Naive thymus-derived CD8-positive, alpha-beta T cell (primary cell): ENCODE data around the gene GRAP2. TPM values are rescaled to one million over a fixed set of nuclear protein-coding genes. Genes with fewer than 3 reads are reported as not detected.

ENCODE experiments used
- ATAC-seq, 2 donors: fragments of 150-1000 bp; cut with Tn5 transposase in 1 of 2; sonication (Bioruptor Pico), chemical (Tn5 transposase) in 1 of 2; 1 replicate in 1 of 2; 2 replicates in 1 of 2; pipeline ENCODE4 v1.10.0; 2021; ENCODE audit warnings: mild to moderate bottlenecking in 2 of 2, moderate library complexity in 2 of 2
- POLR2A ChIA-PET: fragments of 350-600 bp; sonication (Branson Sonifier 250); formaldehyde crosslinking; loops from one replicate; lab custom pipeline; 2021; ENCODE audit warnings: antibody characterized with exemption; lab: Charles Lee
- DNase-seq, 10 donors: peaks; one replicate each; pipeline versions ENCODE4 v3.0.0 to v3.0.0-alpha.2; 2020 to 2022
- H3K27ac Mint-ChIP-seq, 10 donors: one replicate each; pipeline ENCODE4 v1.8.0; 2020 to 2022; ENCODE audit warnings: mild to moderate bottlenecking in 10 of 10, mixed read lengths in 10 of 10, moderate library complexity in 4 of 10, inconsistent platforms in 1 of 10
- H3K27me3 Mint-ChIP-seq, 5 donors: one replicate each; pipeline ENCODE4 v1.8.0; 2021 to 2022; ENCODE audit warnings: mixed read lengths in 5 of 5
- H3K36me3 Mint-ChIP-seq, 3 donors: one replicate each; pipeline ENCODE4 v1.8.0; 2020 to 2022; ENCODE audit warnings: mixed read lengths in 3 of 3, mild to moderate bottlenecking in 2 of 3, inconsistent platforms in 1 of 3
- H3K4me1 Mint-ChIP-seq, 4 donors: one replicate each; pipeline ENCODE4 v1.8.0; 2021 to 2022; ENCODE audit warnings: mixed read lengths in 4 of 4
- H3K4me3 Mint-ChIP-seq, 10 donors: one replicate each; pipeline ENCODE4 v1.8.0; 2020 to 2022; ENCODE audit warnings: mild to moderate bottlenecking in 10 of 10, mixed read lengths in 10 of 10, moderate library complexity in 6 of 10, inconsistent platforms in 1 of 10
- H3K9me3 Mint-ChIP-seq, 9 donors: one replicate each; pipeline ENCODE4 v1.8.0; 2020 to 2022; ENCODE audit warnings: mixed read lengths in 9 of 9, mild to moderate bottlenecking in 3 of 9, inconsistent platforms in 1 of 9, moderate library complexity in 1 of 9
- polyA plus RNA-seq, 3 donors: library from polyadenylated mRNA; unstranded; fragments of 300-500 nt; fragmentation: Illumina TruSeq; gene quantifications; one replicate each; pipeline ENCODE4 v1.2.3, GENCODE V29; 2021
- total RNA-seq, 8 experiments: library from RNA in 2 of 8; stranded (reverse) in 2 of 8; gene quantifications; one replicate each; pipeline ENCODE4 v1.2.3 and lab custom pipeline; 2021 to 2026

The GRAP2 gene
- total and polyA plus RNA-seq, 5 experiments from 2014 or later = 88.3 to 202 (median 176) TPM

DNA sequence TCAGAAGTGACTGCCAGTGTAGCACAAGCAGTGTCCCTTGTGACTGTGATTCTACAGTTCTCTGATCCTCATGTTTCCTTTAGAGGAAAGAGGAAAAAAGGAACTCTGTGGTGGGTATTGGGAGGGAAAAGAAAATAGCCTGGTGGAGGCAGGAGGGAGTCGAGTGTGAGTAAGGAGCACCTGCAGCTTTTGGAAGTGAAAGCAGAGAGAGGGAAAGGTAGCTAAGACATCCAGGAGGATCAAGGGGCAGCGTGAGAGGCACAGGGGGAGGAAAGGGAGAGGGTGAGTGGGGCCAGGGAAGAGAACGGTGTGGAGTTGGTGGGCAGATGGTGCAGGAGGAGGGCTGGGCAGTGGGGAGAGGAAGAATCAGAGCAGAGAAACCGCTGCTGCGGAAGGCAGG, 71.8 kb downstream of the GRAP2 start:
- no peak for ATAC-seq
- H3K27ac Mint-ChIP-seq = peak overlapping the region; percentile 58 to 95 (median 84)
- peaks cover 0 to 33% (median 23%) of the 10 kb centered on the region in 4 donors for H3K4me1 Mint-ChIP-seq
- POLR2A ChIA-PET = interaction anchor here (1.1 to 2.0 kb wide), 5 partner anchors 10 to 30 kb away, joined by 3 to 8 read pairs (median 5); partner anchors contain the start of gene FAM83F
- H3K4me3 Mint-ChIP-seq = peak overlapping the region in 1 of 10 donors; percentile 45
- no peak for DNase-seq
- H3K36me3 Mint-ChIP-seq = peaks cover 7 to 84% (median 27%) of the 10 kb centered on the region in 3 donors
- H3K27me3 Mint-ChIP-seq = no peaks in the 10 kb centered on the region
- H3K9me3 Mint-ChIP-seq = no peaks in the 10 kb centered on the region

DNA sequence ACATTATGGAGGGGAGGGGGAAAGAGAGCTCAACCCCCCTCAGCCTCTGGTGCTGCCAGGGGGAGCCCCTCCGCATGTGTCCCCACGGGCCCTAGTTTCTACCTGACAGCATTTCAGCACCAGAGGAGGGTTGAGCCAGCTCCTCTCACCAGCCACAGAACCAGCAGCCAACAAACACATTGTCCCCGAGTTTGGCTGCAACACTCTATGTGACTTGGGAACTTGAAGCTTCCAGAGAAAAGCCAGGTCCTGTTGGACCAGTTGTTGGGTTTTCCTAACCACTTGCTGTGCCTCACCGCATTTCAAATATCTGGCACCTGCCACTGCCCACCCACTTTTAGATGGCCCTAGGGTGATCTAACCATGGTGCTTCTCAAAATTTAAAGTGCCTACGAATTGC, 72.8 kb downstream of the GRAP2 start:
- peak overlapping the region; percentile 47 to 92 (median 70) for H3K27ac Mint-ChIP-seq
- H3K27me3 Mint-ChIP-seq = no peaks in the 10 kb centered on the region
- POLR2A ChIA-PET = interaction anchor here (0.6 to 2.0 kb wide), 6 partner anchors 10 to 483 kb away, joined by 3 to 8 read pairs (median 4); partner anchors contain the start of gene FAM83F
- peaks cover 7 to 74% (median 26%) of the 10 kb centered on the region in 3 donors for H3K36me3 Mint-ChIP-seq
- DNase-seq (no peak), ATAC-seq (no peak)
- no peaks in the 10 kb centered on the region for H3K9me3 Mint-ChIP-seq
- peaks cover 0 to 31% (median 24%) of the 10 kb centered on the region in 4 donors for H3K4me1 Mint-ChIP-seq
- H3K4me3 Mint-ChIP-seq = no peak overlapping the region

GRCh38 chr22:39974065-39974464, 73.2 kb downstream of the GRAP2 start:
- H3K9me3 Mint-ChIP-seq = no peaks in the 10 kb centered on the region
- peak overlapping the region in 8 of 10 donors; percentile 40 to 92 (median 74) for H3K27ac Mint-ChIP-seq
- ATAC-seq (no peak), DNase-seq (no peak)
- no peak overlapping the region for H3K4me3 Mint-ChIP-seq
- peaks cover 7 to 70% (median 23%) of the 10 kb centered on the region in 3 donors for H3K36me3 Mint-ChIP-seq
- POLR2A ChIA-PET = interaction anchor here (0.6 to 2.0 kb wide), 5 partner anchors 9 to 483 kb away, joined by 3 to 8 read pairs (median 5); partner anchors contain the start of gene FAM83F
- H3K27me3 Mint-ChIP-seq = no peaks in the 10 kb centered on the region
- H3K4me1 Mint-ChIP-seq = peaks cover 3 to 31% (median 25%) of the 10 kb centered on the region in 4 donors

GRCh38 chr22:39979048-39979447, 78.2 kb downstream of the GRAP2 start:
- Mint-ChIP-seq H3K4me3 (peak overlapping the region in 4 of 10 donors; percentile 5 to 22 (median 14)), H3K36me3 (peaks cover 0 to 21% (median 0%) of the 10 kb centered on the region in 3 donors), H3K27ac (peak overlapping the region; percentile 58 to 92 (median 82)), H3K27me3 (no peaks in the 10 kb centered on the region), H3K9me3 (no peaks in the 10 kb centered on the region), H3K4me1 (peaks cover 27 to 49% (median 33%) of the 10 kb centered on the region in 4 donors)
- POLR2A ChIA-PET = interaction anchor here (1.0 to 1.2 kb wide), 4 partner anchors 12 to 67 kb away, joined by 3 to 4 read pairs (median 3); no protein-coding TSS in a partner anchor
- ATAC-seq (peak; percentile 13 to 77), DNase-seq (peak in 2 of 10 donors; percentile 37 to 57)

GRCh38 chr22:39979458-39979857, 78.6 kb downstream of the GRAP2 start:
- Mint-ChIP-seq H3K4me3 (peak overlapping the region in 5 of 10 donors; percentile 5 to 23 (median 21)), H3K27me3 (no peaks in the 10 kb centered on the region)
- POLR2A ChIA-PET = interaction anchor here (0.6 to 1.2 kb wide), 4 partner anchors 12 to 45 kb away, joined by 3 to 4 read pairs (median 3); no protein-coding TSS in a partner anchor

GRCh38 chr22:39980596-39980995, 79.7 kb downstream of the GRAP2 start:
- Mint-ChIP-seq H3K27ac (peak overlapping the region; percentile 58 to 92 (median 86)), H3K4me3 (peak overlapping the region in 2 of 10 donors; percentile 35 to 63), H3K4me1 (peaks cover 33 to 60% (median 38%) of the 10 kb centered on the region in 4 donors), H3K27me3 (no peaks in the 10 kb centered on the region), H3K36me3 (peaks cover 0 to 8% (median 0%) of the 10 kb centered on the region in 3 donors), H3K9me3 (no peaks in the 10 kb centered on the region)
- POLR2A ChIA-PET = interaction anchor here (0.7 to 1.2 kb wide), 3 partner anchors 9 to 12 kb away, joined by 3 read pairs; no protein-coding TSS in a partner anchor
- DNase-seq = no peak
- peak in 1 of 2 donors; percentile 12 for ATAC-seq

More at GRCh38 chr22:39979458-39979857, 78.6 kb downstream of the GRAP2 start:
- DNase-seq (no peak), ATAC-seq (no peak)
- Mint-ChIP-seq H3K9me3 (no peaks in the 10 kb centered on the region), H3K36me3 (peaks cover 0 to 18% (median 0%) of the 10 kb centered on the region in 3 donors), H3K27ac (peak overlapping the region; percentile 58 to 92 (median 82)), H3K4me1 (peaks cover 28 to 51% (median 34%) of the 10 kb centered on the region in 4 donors)

DNA sequence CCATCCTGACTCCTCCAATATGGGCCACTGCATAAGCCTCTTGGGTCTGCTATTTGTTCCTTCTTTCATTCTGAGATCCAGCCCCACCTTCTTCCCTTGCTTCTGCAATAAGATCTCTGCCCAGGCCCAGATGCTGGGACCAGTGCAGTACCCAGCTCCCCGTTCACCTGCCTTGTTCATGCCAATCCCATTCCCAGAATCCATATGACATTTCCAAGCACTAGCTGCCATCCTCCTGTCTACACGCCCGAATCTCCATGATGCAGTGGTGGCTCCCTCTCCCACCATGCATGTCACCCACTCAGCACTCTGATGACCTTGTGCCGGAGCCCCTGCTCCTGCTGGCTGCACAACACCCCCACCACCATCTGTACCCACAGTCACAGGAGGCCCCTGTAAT, 82.5 kb downstream of the GRAP2 start:
- POLR2A ChIA-PET = interaction anchor here (0.7 to 1.6 kb wide), 5 partner anchors 10 to 269 kb away, joined by 3 to 5 read pairs (median 4); no protein-coding TSS in a partner anchor
- H3K36me3 Mint-ChIP-seq = no peaks in the 10 kb centered on the region
- peaks cover 36 to 65% (median 47%) of the 10 kb centered on the region in 4 donors for H3K4me1 Mint-ChIP-seq
- no peak for ATAC-seq
- H3K4me3 Mint-ChIP-seq = peak overlapping the region in 5 of 10 donors; percentile 14 to 48 (median 39)
- peak overlapping the region in 9 of 10 donors; percentile 28 to 89 (median 52) for H3K27ac Mint-ChIP-seq
- no peaks in the 10 kb centered on the region for H3K27me3 Mint-ChIP-seq
- no peaks in the 10 kb centered on the region for H3K9me3 Mint-ChIP-seq
- DNase-seq = no peak

DNA sequence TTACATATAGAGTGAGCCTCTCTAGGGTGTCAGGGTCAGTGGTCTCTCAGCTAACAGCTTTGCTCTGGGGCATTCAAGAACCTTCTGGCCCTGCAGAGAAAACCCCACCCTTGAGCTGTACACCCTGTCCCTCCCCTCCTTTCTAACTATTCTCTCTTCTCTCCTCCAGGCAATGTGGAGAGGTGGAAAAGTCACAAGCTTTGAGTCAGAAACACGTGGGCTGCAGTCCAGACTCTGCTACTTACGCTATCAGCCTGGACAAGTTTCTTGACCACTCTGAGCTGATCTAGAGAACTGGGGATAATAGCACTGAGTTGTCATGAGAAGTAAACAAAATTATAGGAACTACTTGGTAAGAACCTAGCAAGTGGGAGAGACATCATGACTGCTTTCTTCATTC, 83.1 kb downstream of the GRAP2 start:
- peaks cover 0 to 4% (median 0%) of the 10 kb centered on the region in 5 donors for H3K27me3 Mint-ChIP-seq
- DNase-seq (no peak), ATAC-seq (no peak)
- H3K27ac Mint-ChIP-seq = peak overlapping the region in 6 of 10 donors; percentile 28 to 84 (median 70)
- no peaks in the 10 kb centered on the region for H3K9me3 Mint-ChIP-seq
- POLR2A ChIA-PET = interaction anchor here (0.5 to 1.8 kb wide), 6 partner anchors 10 to 58 kb away, joined by 3 to 8 read pairs (median 4); no protein-coding TSS in a partner anchor
- H3K4me3 Mint-ChIP-seq = peak overlapping the region in 2 of 10 donors; percentile 39 to 47
- no peaks in the 10 kb centered on the region for H3K36me3 Mint-ChIP-seq
- peaks cover 38 to 68% (median 47%) of the 10 kb centered on the region in 4 donors for H3K4me1 Mint-ChIP-seq

GRCh38 chr22:39984746-39985145, 83.9 kb downstream of the GRAP2 start:
- Mint-ChIP-seq H3K27ac (peak overlapping the region in 4 of 10 donors; percentile 39 to 87 (median 65)), H3K4me1 (peaks cover 32 to 61% (median 40%) of the 10 kb centered on the region in 4 donors), H3K36me3 (no peaks in the 10 kb centered on the region), H3K27me3 (peaks cover 0 to 6% (median 0%) of the 10 kb centered on the region in 5 donors), H3K4me3 (peak overlapping the region in 2 of 10 donors; percentile 31 to 67), H3K9me3 (no peaks in the 10 kb centered on the region)
- DNase-seq (no peak), ATAC-seq (no peak)
- POLR2A ChIA-PET = interaction anchor here (0.7 to 1.8 kb wide), 2 partner anchors 9 to 52 kb away, joined by 4 to 8 read pairs; no protein-coding TSS in a partner anchor

- Mint-ChIP-seq H3K9me3 (no peaks in the 10 kb centered on the region), H3K27ac (peak overlapping the region; percentile 39 to 94 (median 81)), H3K36me3 (no peaks in the 10 kb centered on the region), H3K4me3 (peak overlapping the region in 9 of 10 donors; percentile 1 to 79 (median 46)), H3K4me1 (peaks cover 24 to 53% (median 34%) of the 10 kb centered on the region in 4 donors), H3K27me3 (peaks cover 0 to 6% (median 0%) of the 10 kb centered on the region in 5 donors)
- POLR2A ChIA-PET = interaction anchor here (0.7 to 1.8 kb wide), 3 partner anchors 8 to 14 kb away, joined by 3 to 8 read pairs (median 5); no protein-coding TSS in a partner anchor
- peak; percentile 69 to 79 for ATAC-seq
- DNase-seq = peak in 8 of 10 donors; percentile 16 to 67 (median 34)
Observed at GRCh38 chr22:39985383-39986035, 84.6 kb downstream of the GRAP2 start.

DNA sequence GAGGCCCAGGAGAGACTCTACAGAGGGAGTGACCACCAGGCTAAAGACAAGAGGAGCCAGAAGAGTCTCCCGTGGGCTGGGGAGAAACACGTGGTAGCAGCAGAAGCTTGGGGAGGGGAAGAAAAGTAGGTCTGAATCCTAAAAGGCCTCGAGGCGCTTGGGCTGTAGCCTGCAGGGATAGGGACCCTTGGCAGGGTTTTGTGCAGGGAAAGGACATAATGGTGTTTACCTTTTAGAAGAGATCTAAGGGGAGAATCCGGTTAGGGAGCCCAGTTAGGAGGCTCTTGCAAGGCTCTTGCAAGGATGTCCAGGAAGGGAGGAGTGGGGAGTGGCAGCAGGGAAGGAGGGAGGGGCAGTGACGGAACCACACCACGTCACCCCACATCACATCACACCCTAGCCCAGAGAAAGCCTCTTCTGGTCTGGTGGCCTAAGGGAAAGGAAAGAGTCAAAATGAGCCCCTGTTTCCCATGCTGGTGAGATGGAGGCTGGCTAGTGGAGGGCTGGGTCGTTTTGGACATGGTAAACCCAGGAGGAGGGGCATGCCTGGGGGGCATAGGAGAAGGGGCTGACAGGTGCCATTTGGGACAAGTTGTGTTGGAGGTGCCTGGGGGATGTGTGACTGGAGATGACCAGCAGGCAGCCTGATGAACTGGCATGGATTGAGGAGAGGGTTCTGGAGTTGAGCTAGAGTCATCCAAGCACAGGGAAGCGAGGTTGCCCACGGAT, 87.7 kb downstream of the GRAP2 start:
- no peaks in the 10 kb centered on the region for H3K9me3 Mint-ChIP-seq
- no peak for DNase-seq
- H3K27ac Mint-ChIP-seq = peak overlapping the region in 6 of 10 donors; percentile 3 to 87 (median 59)
- H3K4me3 Mint-ChIP-seq = peak overlapping the region in 6 of 10 donors; percentile 17 to 70 (median 42)
- POLR2A ChIA-PET = no interaction called here
- H3K4me1 Mint-ChIP-seq = peaks cover 18 to 34% (median 28%) of the 10 kb centered on the region in 4 donors
- no peak for ATAC-seq
- H3K36me3 Mint-ChIP-seq = no peaks in the 10 kb centered on the region
- H3K27me3 Mint-ChIP-seq = peaks cover 0 to 10% (median 1%) of the 10 kb centered on the region in 5 donors
